Psoas muscle (tissue), 8 donors: ENCODE data around the gene ERC2. TPM values are rescaled to one million over a fixed set of nuclear protein-coding genes. Genes with fewer than 3 reads are reported as not detected.

Source experiments
- ATAC-seq, 4 donors: fragments of 200-7000 bp; cut with Tn5 transposase; one replicate each; pipeline ENCODE4 v1.9.1; 2020; ENCODE audit warnings: moderate library complexity in 3 of 4, mild to moderate bottlenecking in 2 of 4
- DNase-seq, 2 donors: peaks; one replicate each; pipeline ENCODE4 v3.0.0-alpha.2; 2020
- H3K27ac ChIP-seq: fragments of 200-600 bp; one replicate; pipeline ENCODE4 v1.8.0; 2022
- H3K27me3 ChIP-seq, 3 donors: fragments of 200-600 bp in 1 of 3; one replicate each; pipeline versions ENCODE4 v1.6.1 to v1.8.0; 2013 to 2022; ENCODE audit warnings: low read length in 2 of 3, mild to moderate bottlenecking in 2 of 3, moderate library complexity in 1 of 3; ENCODE audit not compliant: insufficient read depth in 3 of 3
- H3K36me3 ChIP-seq, 2 donors: fragments of 200-600 bp in 1 of 2; one replicate each; pipeline versions ENCODE4 v1.6.1 to v1.8.0; 2013 to 2022; ENCODE audit warnings: low read depth in 1 of 2, mild to moderate bottlenecking in 1 of 2, moderate library complexity in 1 of 2; ENCODE audit not compliant: insufficient read depth in 1 of 2
- H3K4me1 ChIP-seq: fragments of 200-600 bp; one replicate; pipeline ENCODE4 v1.8.0; 2022
- H3K4me3 ChIP-seq: fragments of 200-600 bp; one replicate; pipeline ENCODE4 v1.8.0; 2022; ENCODE audit warnings: mild to moderate bottlenecking
- H3K9me3 ChIP-seq: fragments of 200-600 bp; one replicate; pipeline ENCODE4 v1.8.0; 2022
- WGBS, 3 donors: extraction: QIAGEN DNeasy Blood & Tissue Kit; methylation state at CpG; one replicate each; pipeline versions ENCODE4 v1.1.6 to v1.1.7; 2013; 5-methylcytosine and 5-hydroxymethylcytosine counted together
- intact Hi-C, 2 donors: fragments of 100-400 bp; cut with DNase I; formaldehyde crosslinking; loops; one replicate each; pipeline versions ENCODE4 v1.11.0 to v1.14.2; 2022
- polyA plus RNA-seq, 3 donors: library from polyadenylated mRNA; stranded (reverse); fragments of 200-250 nt; gene quantifications; one replicate each; pipeline ENCODE4 v1.2.3, GENCODE V29; 2013
- total RNA-seq, 4 donors: library from RNA; stranded (reverse); fragmentation: NEBNext Ultra II Directional in 2 of 4; extraction: Animal tissue kit (Norgen Biotek cat#: 25700) in 2 of 4; gene quantifications; one replicate each; pipeline versions ENCODE4 v1.2.1 to v1.2.4, GENCODE V29; 2021 to 2023
- TF ChIP-seq, protein P1 (sequence below): fragments of 200-600 bp; IDR thresholded peaks from one replicate; pipeline ENCODE4 v1.8.0; 2022; ENCODE audit warnings: antibody characterized with exemption
- donor health status: healthy with polysubstance abuse.
- donor health status: DM: no; HTN: no; CAD: no; lungs with moderate emphysema.
- donor health status: Bipolar disorder and iron deficiency.
- donor health status: healthy.
- donor health status: DM: yes; HTN: yes; CAD: no.
- donor health status: DM: no; HTN: no; CAD: no.
- donor health status: DM: no; HTN: no; CAD: no.
- donor health status: DM: yes; HTN: yes; CAD: no.

Gene ERC2
- total and polyA plus RNA-seq, 7 donors, result 0.04 to 0.15 TPM; not detected in 5

DNA sequence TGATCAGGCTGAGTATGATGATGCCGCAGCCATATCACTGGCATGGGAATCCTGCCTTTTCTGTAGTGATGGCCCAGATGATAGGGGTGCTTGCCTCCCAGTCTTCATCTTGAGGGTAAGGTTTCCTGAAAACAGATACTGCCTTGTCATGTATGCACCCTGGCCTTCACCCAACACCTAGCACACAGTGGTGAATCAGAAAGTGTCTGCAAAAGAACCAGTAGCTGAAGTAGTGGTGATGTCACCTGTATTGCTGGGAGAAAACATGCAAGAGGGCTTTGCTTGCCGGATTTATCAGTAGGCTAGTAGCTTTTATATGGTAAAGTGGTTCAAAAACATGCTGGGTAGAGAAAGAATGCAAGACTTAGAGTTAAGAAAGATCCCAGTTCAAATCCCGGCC is 561.4 kb downstream of the ERC2 start:
- intact Hi-C loops, result no loop called here
- no peaks in the 10 kb centered on the region for H3K27me3 ChIP-seq
- H3K9me3 ChIP-seq, result no peaks in the 10 kb centered on the region
- DNase-seq (no peak), ATAC-seq (no peak)
- no peak overlapping the region for H3K4me3 ChIP-seq
- 86 to 89% (median 88%) methylated on average over 3 of the region's 3 CpGs for WGBS, 3 donors
- no peaks in the 10 kb centered on the region for H3K4me1 ChIP-seq
- H3K27ac ChIP-seq, result no peak overlapping the region
- H3K36me3 ChIP-seq, result no peaks in the 10 kb centered on the region
- TF ChIP-seq, protein P1, sequence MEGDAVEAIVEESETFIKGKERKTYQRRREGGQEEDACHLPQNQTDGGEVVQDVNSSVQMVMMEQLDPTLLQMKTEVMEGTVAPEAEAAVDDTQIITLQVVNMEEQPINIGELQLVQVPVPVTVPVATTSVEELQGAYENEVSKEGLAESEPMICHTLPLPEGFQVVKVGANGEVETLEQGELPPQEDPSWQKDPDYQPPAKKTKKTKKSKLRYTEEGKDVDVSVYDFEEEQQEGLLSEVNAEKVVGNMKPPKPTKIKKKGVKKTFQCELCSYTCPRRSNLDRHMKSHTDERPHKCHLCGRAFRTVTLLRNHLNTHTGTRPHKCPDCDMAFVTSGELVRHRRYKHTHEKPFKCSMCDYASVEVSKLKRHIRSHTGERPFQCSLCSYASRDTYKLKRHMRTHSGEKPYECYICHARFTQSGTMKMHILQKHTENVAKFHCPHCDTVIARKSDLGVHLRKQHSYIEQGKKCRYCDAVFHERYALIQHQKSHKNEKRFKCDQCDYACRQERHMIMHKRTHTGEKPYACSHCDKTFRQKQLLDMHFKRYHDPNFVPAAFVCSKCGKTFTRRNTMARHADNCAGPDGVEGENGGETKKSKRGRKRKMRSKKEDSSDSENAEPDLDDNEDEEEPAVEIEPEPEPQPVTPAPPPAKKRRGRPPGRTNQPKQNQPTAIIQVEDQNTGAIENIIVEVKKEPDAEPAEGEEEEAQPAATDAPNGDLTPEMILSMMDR, result no peak

DNA sequence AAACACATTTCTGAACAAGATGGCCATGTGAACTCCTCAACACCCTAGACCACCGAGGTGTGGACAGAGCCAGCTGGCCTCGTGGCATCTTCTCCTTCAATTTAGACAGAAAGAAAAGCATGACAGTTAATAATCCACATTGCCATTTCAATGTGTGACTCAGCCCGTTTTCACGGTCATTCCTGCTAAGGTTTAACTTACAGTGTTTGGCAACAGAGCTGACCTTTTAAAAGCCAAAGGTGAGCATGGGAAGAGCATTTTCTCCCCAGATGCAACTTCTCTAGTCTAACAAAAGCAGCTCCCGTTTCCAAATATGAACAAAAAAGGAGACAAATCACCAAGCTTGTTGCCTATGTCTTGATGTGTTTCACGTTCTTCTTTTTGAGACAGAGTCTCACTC is 563.6 kb downstream of the ERC2 start:
- intact Hi-C loops, result no loop called here
- no peak overlapping the region for H3K4me3 ChIP-seq
- no peaks in the 10 kb centered on the region for H3K27me3 ChIP-seq
- H3K9me3 ChIP-seq, result no peaks in the 10 kb centered on the region
- H3K27ac ChIP-seq, result no peak overlapping the region
- no peak for DNase-seq
- 33 to 42% (median 36%) methylated on average over 6 of the region's 6 CpGs for WGBS, 3 donors
- ATAC-seq, result no peak
- no peaks in the 10 kb centered on the region for H3K36me3 ChIP-seq
- TF ChIP-seq, protein P1, result no peak
- H3K4me1 ChIP-seq, result no peaks in the 10 kb centered on the region

DNA sequence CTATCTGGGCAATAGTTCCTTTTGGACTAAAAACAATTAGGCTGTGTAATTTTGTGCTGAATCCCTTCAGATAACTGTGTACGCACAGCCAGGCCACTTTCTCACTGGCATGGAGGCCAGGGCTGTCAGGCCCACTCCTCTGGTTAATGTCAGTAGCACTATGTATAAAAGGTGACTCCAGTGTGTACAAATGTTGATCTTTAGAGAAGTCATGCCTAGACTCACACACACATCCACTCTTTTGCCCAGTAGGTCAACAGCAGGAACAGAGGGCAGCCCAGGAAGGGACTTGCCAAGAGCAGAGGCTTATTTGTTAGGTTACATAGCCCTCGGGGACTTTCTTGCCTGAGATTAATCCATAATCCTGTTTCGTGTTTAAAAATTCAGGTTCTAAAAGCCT is 564.6 kb downstream of the ERC2 start:
- Histone ChIP-seq H3K9me3 (no peaks in the 10 kb centered on the region), H3K27ac (no peak overlapping the region), H3K27me3 (no peaks in the 10 kb centered on the region), H3K4me3 (no peak overlapping the region), H3K36me3 (no peaks in the 10 kb centered on the region), H3K4me1 (no peaks in the 10 kb centered on the region)
- TF ChIP-seq, protein P1, result no peak
- ATAC-seq (no peak), DNase-seq (no peak)
- 48 to 73% (median 50%) methylated on average over 3 of the region's 3 CpGs for WGBS, 3 donors
- intact Hi-C loops, result loop anchor here in 1 of 2 donors (2.0 kb wide), 1 partner anchor 421 kb away; no protein-coding TSS in a partner anchor

DNA sequence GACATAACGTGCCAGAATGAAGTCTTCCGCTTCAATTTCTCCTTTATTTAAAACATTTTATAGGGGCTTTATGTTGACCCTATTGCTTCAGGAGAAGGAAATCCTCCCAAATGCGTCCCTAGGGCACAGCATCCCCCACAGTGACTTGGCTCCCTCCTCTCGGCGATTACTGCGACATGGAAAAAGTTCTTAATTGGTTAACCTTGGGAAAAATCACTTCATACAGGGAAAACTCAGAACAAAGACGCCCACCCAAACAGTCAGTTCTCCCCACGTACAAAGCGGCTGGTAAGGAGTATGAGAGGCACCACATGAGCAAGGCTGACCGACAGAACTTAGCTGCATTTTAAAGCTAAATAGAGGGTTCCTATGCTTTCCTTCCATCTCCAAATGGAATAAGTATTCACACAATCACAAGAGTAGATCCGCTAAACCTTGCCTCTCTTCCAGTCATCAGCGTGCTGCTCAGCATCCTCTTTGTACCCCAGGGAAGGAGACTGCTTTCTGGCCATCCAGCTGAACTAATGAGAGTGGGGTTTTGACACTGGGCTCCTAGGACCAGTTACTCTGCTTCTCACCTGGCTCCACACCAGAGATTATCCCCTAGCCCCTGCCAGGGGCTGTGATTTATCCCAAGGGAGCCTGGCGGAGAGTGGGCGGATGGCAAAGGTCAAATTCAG is 565.9 kb downstream of the ERC2 start:
- ATAC-seq, result no peak
- no peak overlapping the region for H3K4me3 ChIP-seq
- TF ChIP-seq, protein P1, result no peak
- intact Hi-C loops, result loop anchor here in 1 of 2 donors (2.0 kb wide), 1 partner anchor 420 kb away; no protein-coding TSS in a partner anchor
- no peaks in the 10 kb centered on the region for H3K4me1 ChIP-seq
- no peaks in the 10 kb centered on the region for H3K9me3 ChIP-seq
- DNase-seq, result no peak
- 56 to 62% (median 57%) methylated on average over 14 of the region's 14 CpGs for WGBS, 3 donors
- no peak overlapping the region for H3K27ac ChIP-seq
- H3K36me3 ChIP-seq, result no peaks in the 10 kb centered on the region
- H3K27me3 ChIP-seq, result no peaks in the 10 kb centered on the region

DNA sequence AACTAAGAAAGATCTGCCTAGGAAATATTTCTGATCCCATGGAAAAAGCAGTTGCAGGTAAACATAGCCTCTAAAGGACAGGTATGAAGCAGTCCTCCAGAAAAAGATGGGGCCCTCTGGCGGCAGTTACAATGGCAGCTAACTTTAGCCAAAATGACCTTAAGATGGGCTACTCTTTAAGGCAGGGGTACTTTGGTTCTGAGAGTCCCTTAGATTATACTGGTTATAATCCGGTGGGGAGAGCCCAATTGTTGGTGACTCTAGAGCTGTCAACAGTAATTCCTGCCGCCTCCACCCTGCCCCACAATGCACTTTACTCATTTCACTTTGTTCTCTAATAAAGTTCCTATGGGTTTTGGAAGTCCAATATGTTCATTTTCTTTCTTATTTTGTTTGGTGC is 568.4 kb downstream of the ERC2 start:
- intact Hi-C loops, result no loop called here
- TF ChIP-seq, protein P1, result no peak
- no peak for ATAC-seq
- 64 to 82% (median 78%) methylated on average over 3 of the region's 3 CpGs for WGBS, 3 donors
- Histone ChIP-seq H3K4me3 (no peak overlapping the region), H3K27ac (no peak overlapping the region), H3K36me3 (no peaks in the 10 kb centered on the region), H3K4me1 (no peaks in the 10 kb centered on the region), H3K9me3 (no peaks in the 10 kb centered on the region), H3K27me3 (no peaks in the 10 kb centered on the region)
- no peak for DNase-seq
